DOHH2 (cell line): ENCODE results near the gene MGAT1.

Source experiments
- H3F3A ChIP-seq: fragments of 200-600 bp; sonication (generic), shearing (Covaris generic); 2 replicates; pipeline ENCODE4 v1.6.0; 2016; ENCODE audit warnings: antibody characterized with exemption, mild to moderate bottlenecking; ENCODE audit not compliant: control insufficient read depth, insufficient read depth
- H3K27ac ChIP-seq: fragments of 200-600 bp; sonication (generic); 2 replicates; pipeline ENCODE4 v1.5.1; 2014; ENCODE audit warnings: low read depth, mild to moderate bottlenecking, low read length, moderate library complexity
- H3K27me3 ChIP-seq: fragments of 200-600 bp; sonication (generic); 2 replicates; pipeline ENCODE4 v1.6.1; 2014; ENCODE audit warnings: mild to moderate bottlenecking, low read length, mixed read lengths; ENCODE audit not compliant: control insufficient read depth
- H3K36me3 ChIP-seq: fragments of 200-600 bp; sonication (generic); 2 replicates; pipeline ENCODE4 v1.6.1; 2014; ENCODE audit warnings: mild to moderate bottlenecking, low read length, moderate library complexity, mixed read lengths; ENCODE audit not compliant: control insufficient read depth
- H3K4me1 ChIP-seq: fragments of 200-600 bp; sonication (generic); 2 replicates; pipeline ENCODE4 v1.6.1; 2014; ENCODE audit warnings: mild to moderate bottlenecking, low read length, mixed read lengths; ENCODE audit not compliant: control insufficient read depth
- H3K4me2 ChIP-seq: fragments of 200-600 bp; sonication (generic); 2 replicates; pipeline ENCODE4 v1.6.0; 2014; ENCODE audit warnings: mild to moderate bottlenecking, low read length, moderate library complexity
- H3K4me3 ChIP-seq: fragments of 200-600 bp; sonication (generic); 2 replicates; pipeline ENCODE4 v1.5.1; 2014; ENCODE audit warnings: mild to moderate bottlenecking, low read length, mixed read lengths
- H3K79me2 ChIP-seq: fragments of 200-600 bp; sonication (generic); 2 replicates; pipeline ENCODE4 v1.6.1; 2014; ENCODE audit warnings: mild to moderate bottlenecking, low read length, mixed read lengths; ENCODE audit not compliant: control insufficient read depth
- H3K9me2 ChIP-seq: fragments of 200-600 bp; sonication (generic); replicated peaks from 2 replicates; pipeline ENCODE4 v1.6.1; 2014; ENCODE audit warnings: mild to moderate bottlenecking, low read length, mixed read lengths; ENCODE audit not compliant: control insufficient read depth
- H3K9me3 ChIP-seq: fragments of 200-600 bp; sonication (generic); 2 replicates; pipeline ENCODE4 v1.6.1; 2014; ENCODE audit warnings: antibody characterized with exemption, low read length, mixed read lengths; ENCODE audit not compliant: control insufficient read depth, insufficient read depth
- H4K20me1 ChIP-seq: fragments of 200-600 bp; sonication (generic); 2 replicates; pipeline ENCODE4 v1.6.0; 2014; ENCODE audit warnings: low read depth, mild to moderate bottlenecking, antibody characterized with exemption, low read length, moderate library complexity; ENCODE audit not compliant: control insufficient read depth, insufficient read depth
- EZH2phosphoT487 ChIP-seq: fragments of 200-600 bp; sonication (generic); IDR thresholded peaks from 2 replicates; pipeline ENCODE4 v1.6.1; 2017; ENCODE audit warnings: borderline replicate concordance, mild to moderate bottlenecking, antibody characterized with exemption, low read length, moderate library complexity, mixed read lengths
- TF ChIP-seq, protein P1 (sequence below): fragments of 200-600 bp; sonication (generic); IDR thresholded peaks from one replicate; pipeline ENCODE4 v1.5.1; 2014; ENCODE audit warnings: antibody characterized with exemption, mild to moderate bottlenecking, low read depth, low read length; ENCODE audit not compliant: poor library complexity, severe bottlenecking

MGAT1 gene

DNA sequence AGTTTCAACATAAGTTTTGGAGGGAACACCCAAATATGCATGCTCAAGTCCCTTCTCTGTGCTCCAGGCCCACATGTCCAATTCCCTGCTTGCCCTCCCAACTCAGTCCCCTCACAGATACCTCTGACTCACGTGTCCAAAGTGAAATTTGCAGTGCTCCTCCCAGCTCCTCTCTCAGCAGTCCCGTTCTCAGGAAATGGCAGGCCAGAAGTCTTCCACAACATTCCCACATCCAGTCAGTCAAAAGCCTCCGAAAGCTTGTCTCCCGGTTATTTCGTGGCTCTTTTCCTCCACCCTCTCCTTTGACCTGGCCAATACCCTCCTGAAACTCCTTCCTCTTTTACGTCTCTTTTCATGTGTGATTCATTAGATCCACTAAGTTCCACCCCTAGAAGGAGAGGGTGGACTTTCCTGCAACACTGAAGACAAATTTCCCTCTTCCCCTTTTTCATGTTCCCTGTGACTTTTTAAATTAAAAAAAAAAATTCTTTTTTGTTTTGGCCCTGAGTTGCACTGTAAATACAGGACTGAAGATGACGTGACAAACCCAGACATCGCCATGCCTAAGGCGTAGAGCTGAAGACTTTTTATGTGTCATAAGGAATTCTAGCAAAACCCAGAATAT lies 12.8 kb upstream of the MGAT1 start:
- Histone ChIP-seq H4K20me1 (no peaks in the 10 kb centered on the region), H3K4me3 (peak overlapping the region; percentile 57), H3K36me3 (peaks cover 3% of the 10 kb centered on the region; the same call in 1 of the 2 replicates), H3K79me2 (peaks cover 18% of the 10 kb centered on the region), H3K4me2 (peak overlapping the region; percentile 59), H3K27ac (0 out of 2 replicates have a peak overlapping the region, but pooled peaks have one; percentile 3), H3K9me3 (no peaks in the 10 kb centered on the region), H3K27me3 (no peaks in the 10 kb centered on the region), H3K4me1 (peaks cover 77% of the 10 kb centered on the region), H3F3A (peaks cover 15% of the 10 kb centered on the region), H3K9me2 (no peaks in the 10 kb centered on the region)
- no peak for TF ChIP-seq EZH2phosphoT487
- TF ChIP-seq, protein P1, sequence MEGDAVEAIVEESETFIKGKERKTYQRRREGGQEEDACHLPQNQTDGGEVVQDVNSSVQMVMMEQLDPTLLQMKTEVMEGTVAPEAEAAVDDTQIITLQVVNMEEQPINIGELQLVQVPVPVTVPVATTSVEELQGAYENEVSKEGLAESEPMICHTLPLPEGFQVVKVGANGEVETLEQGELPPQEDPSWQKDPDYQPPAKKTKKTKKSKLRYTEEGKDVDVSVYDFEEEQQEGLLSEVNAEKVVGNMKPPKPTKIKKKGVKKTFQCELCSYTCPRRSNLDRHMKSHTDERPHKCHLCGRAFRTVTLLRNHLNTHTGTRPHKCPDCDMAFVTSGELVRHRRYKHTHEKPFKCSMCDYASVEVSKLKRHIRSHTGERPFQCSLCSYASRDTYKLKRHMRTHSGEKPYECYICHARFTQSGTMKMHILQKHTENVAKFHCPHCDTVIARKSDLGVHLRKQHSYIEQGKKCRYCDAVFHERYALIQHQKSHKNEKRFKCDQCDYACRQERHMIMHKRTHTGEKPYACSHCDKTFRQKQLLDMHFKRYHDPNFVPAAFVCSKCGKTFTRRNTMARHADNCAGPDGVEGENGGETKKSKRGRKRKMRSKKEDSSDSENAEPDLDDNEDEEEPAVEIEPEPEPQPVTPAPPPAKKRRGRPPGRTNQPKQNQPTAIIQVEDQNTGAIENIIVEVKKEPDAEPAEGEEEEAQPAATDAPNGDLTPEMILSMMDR: no peak

DNA sequence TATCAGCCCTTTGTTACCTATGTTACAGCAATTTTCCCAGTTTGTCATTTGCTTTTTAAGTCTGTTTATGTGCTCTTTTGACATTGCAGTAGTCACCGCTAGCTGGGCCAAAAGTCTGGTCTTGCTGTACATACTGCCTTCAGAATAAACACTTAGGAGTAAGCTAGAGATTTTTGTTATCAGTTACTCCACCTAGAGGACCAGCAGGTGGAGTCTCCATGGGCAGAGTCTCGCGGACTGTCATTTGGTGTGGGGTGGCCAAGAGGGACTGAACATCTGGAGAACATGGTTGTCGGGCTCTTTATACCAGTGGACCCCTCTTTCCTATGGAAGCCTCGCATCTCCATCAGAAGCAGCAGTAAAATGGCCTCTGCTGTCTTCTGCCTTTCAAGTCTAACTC lies 10.8 kb upstream of the MGAT1 start:
- Histone ChIP-seq H3K36me3 (peaks cover 7% of the 10 kb centered on the region), H3F3A (peaks cover 15% of the 10 kb centered on the region), H3K9me2 (no peaks in the 10 kb centered on the region), H3K4me2 (peak overlapping the region; percentile 59), H3K4me1 (peaks cover 78% of the 10 kb centered on the region), H4K20me1 (no peaks in the 10 kb centered on the region), H3K27ac (no peak overlapping the region), H3K79me2 (peaks cover 29% of the 10 kb centered on the region), H3K27me3 (no peaks in the 10 kb centered on the region), H3K9me3 (no peaks in the 10 kb centered on the region), H3K4me3 (peak overlapping the region; percentile 57)
- TF ChIP-seq, protein P1: peak; percentile 62
- TF ChIP-seq EZH2phosphoT487: no peak

DNA sequence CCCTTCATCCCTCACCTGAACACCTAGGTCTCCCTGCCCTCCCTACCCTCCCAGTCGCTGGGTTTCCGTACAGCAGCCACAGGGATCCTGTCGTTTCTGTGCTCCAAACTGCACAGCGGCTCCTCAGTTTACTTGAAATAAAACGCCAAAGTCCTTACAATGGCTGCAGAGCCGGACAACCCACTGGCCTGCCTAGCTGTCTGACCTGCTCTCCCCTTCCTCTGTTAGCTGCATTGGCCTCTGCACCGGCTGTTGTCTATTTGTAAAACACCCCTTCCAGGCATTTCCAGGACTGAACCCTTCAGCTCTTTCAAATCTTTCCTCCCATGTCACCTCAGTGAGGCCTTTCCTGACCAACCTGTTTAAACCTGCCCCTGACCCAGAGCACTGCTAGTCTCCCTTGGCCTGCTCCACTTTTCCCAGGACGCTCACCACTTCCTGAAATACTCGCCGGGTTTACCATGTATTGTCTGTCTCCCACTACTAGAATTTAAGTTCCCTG lies 9.1 kb upstream of the MGAT1 start:
- peaks cover 18% of the 10 kb centered on the region for H3K36me3 ChIP-seq
- H3K27me3 ChIP-seq: no peaks in the 10 kb centered on the region
- H3F3A ChIP-seq: peaks cover 18% of the 10 kb centered on the region
- no peak for TF ChIP-seq EZH2phosphoT487
- TF ChIP-seq, protein P1: no peak
- peaks cover 78% of the 10 kb centered on the region for H3K4me1 ChIP-seq
- H3K9me3 ChIP-seq: no peaks in the 10 kb centered on the region
- no peaks in the 10 kb centered on the region for H3K9me2 ChIP-seq
- peak overlapping the region; percentile 96 for H3K27ac ChIP-seq
- H3K4me3 ChIP-seq: peak overlapping the region; percentile 97
- H3K79me2 ChIP-seq: peaks cover 47% of the 10 kb centered on the region
- H4K20me1 ChIP-seq: no peaks in the 10 kb centered on the region
- peak overlapping the region; percentile 82 for H3K4me2 ChIP-seq
